Adrenal gland (tissue), 5 donors: ENCODE results near the gene TOX4.

Experiments used
- CTCF ChIP-seq, 6 experiments: fragments of 450-650 bp in 4 of 6; fragments of 200-600 bp in 2 of 6; sonication (generic) in 1 of 6; IDR thresholded peaks; 1 replicate in 5 of 6; 2 replicates in 1 of 6; pipeline versions ENCODE4 v1.5.1 to v1.8.0; 2016 to 2021; ENCODE audit warnings: antibody characterized with exemption in 6 of 6, mild to moderate bottlenecking in 2 of 6, moderate library complexity in 1 of 6
- POLR2A ChIP-seq, 2 donors: fragments of 450-650 bp; IDR thresholded peaks; one replicate each; pipeline ENCODE4 v1.6.1; 2017; ENCODE audit warnings: antibody characterized with exemption in 2 of 2, mild to moderate bottlenecking in 2 of 2, moderate library complexity in 1 of 2
- donor health status: DM: no; HTN: no; CAD: no.

GRCh38 chr14:21455592-21455911 is 21.4 kb upstream of the TOX4 start:
- TF ChIP-seq CTCF (IDR thresholded peaks at IDR 0.05) = no peak
- no peak for TF ChIP-seq POLR2A (IDR thresholded peaks at IDR 0.05)
